Neural progenitor cell (in vitro differentiated cells): Measurements from ENCODE around the gene FBXW8. TPM values are rescaled to one million over a fixed set of nuclear protein-coding genes. Genes with fewer than 3 reads are reported as not detected.

ENCODE experiments used
- DNase-seq: peaks from one replicate; pipeline ENCODE4 v3.0.0-alpha.2; 2016; ENCODE audit warnings: low spot score
- H2AFZ ChIP-seq: fragments of 200-600 bp; sonication (generic); replicated peaks from 2 replicates; pipeline ENCODE4 v1.6.1; 2016; ENCODE audit warnings: antibody characterized with exemption
- H3F3A ChIP-seq: fragments of 200-600 bp; sonication (generic); 2 replicates; pipeline ENCODE4 v1.6.1; 2016; ENCODE audit warnings: antibody characterized with exemption, low read depth
- H3K27ac ChIP-seq: fragments of 200-600 bp; sonication (generic); 2 replicates; pipeline ENCODE4 v1.5.1; 2016; ENCODE audit warnings: mild to moderate bottlenecking
- H3K27me3 ChIP-seq: fragments of 200-600 bp; sonication (generic); 2 replicates; pipeline ENCODE4 v1.6.1; 2016; ENCODE audit warnings: mild to moderate bottlenecking, moderate library complexity
- H3K36me3 ChIP-seq: fragments of 200-600 bp; sonication (generic); 2 replicates; pipeline ENCODE4 v1.5.1; 2016
- H3K4me1 ChIP-seq: fragments of 200-600 bp; sonication (generic); 2 replicates; pipeline ENCODE4 v1.6.1; 2016; ENCODE audit warnings: mixed run types
- H3K4me2 ChIP-seq: fragments of 200-600 bp; sonication (generic); 2 replicates; pipeline ENCODE4 v1.6.1; 2016
- H3K4me3 ChIP-seq: fragments of 200-600 bp; sonication (generic); 2 replicates; pipeline ENCODE4 v1.5.1; 2016
- H3K79me2 ChIP-seq: fragments of 200-600 bp; sonication (generic); 2 replicates; pipeline ENCODE4 v1.6.1; 2016; ENCODE audit warnings: low read depth
- H3K9ac ChIP-seq: fragments of 200-600 bp; sonication (generic); 2 replicates; pipeline ENCODE4 v1.6.1; 2016
- H3K9me3 ChIP-seq: fragments of 200-600 bp; sonication (generic); 2 replicates; pipeline ENCODE4 v1.5.1; 2016; ENCODE audit warnings: low read depth
- H4K20me1 ChIP-seq: fragments of 200-600 bp; sonication (generic); 2 replicates; pipeline ENCODE4 v1.6.1; 2016; ENCODE audit warnings: low read depth
- H3K27ac Mint-ChIP-seq: 3 replicates; pipeline ENCODE4 v1.8.0; 2021; ENCODE audit warnings: mixed read lengths
- H3K27me3 Mint-ChIP-seq: 2 replicates; pipeline ENCODE4 v1.8.0; 2022; ENCODE audit warnings: low read depth, mild to moderate bottlenecking, inconsistent platforms, moderate library complexity, mixed read lengths; ENCODE audit not compliant: insufficient read depth
- H3K36me3 Mint-ChIP-seq: 3 replicates; pipeline ENCODE4 v1.8.0; 2021; ENCODE audit warnings: mixed read lengths
- H3K4me1 Mint-ChIP-seq: 3 replicates; pipeline ENCODE4 v1.8.0; 2021; ENCODE audit warnings: mixed read lengths
- H3K4me3 Mint-ChIP-seq: 3 replicates; pipeline ENCODE4 v1.8.0; 2021; ENCODE audit warnings: mild to moderate bottlenecking, moderate library complexity, mixed read lengths
- H3K9me3 Mint-ChIP-seq: 3 replicates; pipeline ENCODE4 v1.8.0; 2020; ENCODE audit warnings: mixed read lengths
- EZH2 ChIP-seq: fragments of 200-600 bp; sonication (generic); IDR thresholded peaks from 2 replicates; pipeline ENCODE4 v1.6.1; 2017; ENCODE audit warnings: antibody characterized with exemption, mild to moderate bottlenecking, moderate library complexity
- EZH2phosphoT487 ChIP-seq: fragments of 200-600 bp; sonication (generic); IDR thresholded peaks from 2 replicates; pipeline ENCODE4 v1.6.1; 2017; ENCODE audit warnings: antibody characterized with exemption
- total RNA-seq: library from RNA; depleted of rRNA; stranded (reverse); fragments of >200 nt; gene quantifications from 2 replicates; pipeline ENCODE4 v1.2.3, GENCODE V29; 2015; ENCODE audit warnings: low replicate concordance
- TF ChIP-seq, protein P1 (sequence below): fragments of 200-600 bp; sonication (generic); IDR thresholded peaks from 2 replicates; pipeline ENCODE4 v1.5.1; 2017; ENCODE audit warnings: antibody characterized with exemption, mild to moderate bottlenecking

Gene FBXW8
- total RNA-seq, 1 donor from 2014 or later = 20.7 TPM

DNA sequence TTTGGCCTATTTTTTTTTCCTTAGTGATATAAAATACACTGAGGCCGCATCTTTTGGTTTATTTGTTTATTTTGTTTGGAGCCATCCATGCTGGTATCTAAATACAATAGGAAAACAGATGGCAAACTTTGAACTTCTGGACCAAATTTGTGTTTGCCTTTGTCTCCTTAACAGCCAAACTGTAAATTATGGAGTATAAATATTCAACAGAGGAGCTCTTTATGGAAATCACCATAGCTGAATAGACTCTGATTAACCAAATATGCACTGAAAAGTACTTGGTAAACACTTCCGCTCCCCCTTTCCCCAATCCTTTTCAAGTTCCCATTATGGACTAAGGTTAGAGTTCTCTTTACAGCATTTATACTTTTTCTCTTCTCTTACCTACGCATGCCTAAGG is 107.9 kb downstream of the FBXW8 start:
- H3K27me3 Mint-ChIP-seq = no peaks in the 10 kb centered on the region

GRCh38 chr12:117019866-117020265 is 109.1 kb downstream of the FBXW8 start:
- Mint-ChIP-seq H3K4me1 (peaks cover 4% of the 10 kb centered on the region), H3K36me3 (peaks cover 29% of the 10 kb centered on the region), H3K4me3 (no peak overlapping the region), H3K27me3 (no peaks in the 10 kb centered on the region), H3K9me3 (peaks cover 10% of the 10 kb centered on the region), H3K27ac (no peak overlapping the region)
- Histone ChIP-seq H3K4me3 (no peak overlapping the region), H3K79me2 (peaks cover 4% of the 10 kb centered on the region), H3K9ac (no peak overlapping the region), H2AFZ (no peak overlapping the region), H4K20me1 (peaks cover 2% of the 10 kb centered on the region), H3K4me1 (peaks cover 8% of the 10 kb centered on the region), H3K27me3 (no peaks in the 10 kb centered on the region), H3K9me3 (no peaks in the 10 kb centered on the region), H3K27ac (no peak overlapping the region), H3K4me2 (no peak overlapping the region), H3F3A (peaks cover 4% of the 10 kb centered on the region), H3K36me3 (peaks cover 7% of the 10 kb centered on the region)
- TF ChIP-seq, protein P1, sequence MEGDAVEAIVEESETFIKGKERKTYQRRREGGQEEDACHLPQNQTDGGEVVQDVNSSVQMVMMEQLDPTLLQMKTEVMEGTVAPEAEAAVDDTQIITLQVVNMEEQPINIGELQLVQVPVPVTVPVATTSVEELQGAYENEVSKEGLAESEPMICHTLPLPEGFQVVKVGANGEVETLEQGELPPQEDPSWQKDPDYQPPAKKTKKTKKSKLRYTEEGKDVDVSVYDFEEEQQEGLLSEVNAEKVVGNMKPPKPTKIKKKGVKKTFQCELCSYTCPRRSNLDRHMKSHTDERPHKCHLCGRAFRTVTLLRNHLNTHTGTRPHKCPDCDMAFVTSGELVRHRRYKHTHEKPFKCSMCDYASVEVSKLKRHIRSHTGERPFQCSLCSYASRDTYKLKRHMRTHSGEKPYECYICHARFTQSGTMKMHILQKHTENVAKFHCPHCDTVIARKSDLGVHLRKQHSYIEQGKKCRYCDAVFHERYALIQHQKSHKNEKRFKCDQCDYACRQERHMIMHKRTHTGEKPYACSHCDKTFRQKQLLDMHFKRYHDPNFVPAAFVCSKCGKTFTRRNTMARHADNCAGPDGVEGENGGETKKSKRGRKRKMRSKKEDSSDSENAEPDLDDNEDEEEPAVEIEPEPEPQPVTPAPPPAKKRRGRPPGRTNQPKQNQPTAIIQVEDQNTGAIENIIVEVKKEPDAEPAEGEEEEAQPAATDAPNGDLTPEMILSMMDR = no peak
- TF ChIP-seq EZH2 (no peak), EZH2phosphoT487 (no peak)
- no peak for DNase-seq

More for the DNA sequence above, 107.9 kb downstream of the FBXW8 start:
- DNase-seq = no peak
- Histone ChIP-seq H3K79me2 (peaks cover 4% of the 10 kb centered on the region), H4K20me1 (no peaks in the 10 kb centered on the region), H3F3A (peaks cover 4% of the 10 kb centered on the region), H3K4me2 (no peak overlapping the region), H2AFZ (no peak overlapping the region), H3K4me1 (peaks cover 8% of the 10 kb centered on the region), H3K36me3 (peaks cover 7% of the 10 kb centered on the region), H3K27ac (no peak overlapping the region), H3K9ac (no peak overlapping the region), H3K9me3 (no peaks in the 10 kb centered on the region), H3K27me3 (no peaks in the 10 kb centered on the region), H3K4me3 (no peak overlapping the region)
- Mint-ChIP-seq H3K27ac (no peak overlapping the region), H3K9me3 (peaks cover 21% of the 10 kb centered on the region), H3K36me3 (peaks cover 37% of the 10 kb centered on the region), H3K4me3 (no peak overlapping the region), H3K4me1 (peaks cover 4% of the 10 kb centered on the region)
- TF ChIP-seq EZH2 = no peak
- TF ChIP-seq EZH2phosphoT487 = no peak
- TF ChIP-seq, protein P1 = no peak

DNA sequence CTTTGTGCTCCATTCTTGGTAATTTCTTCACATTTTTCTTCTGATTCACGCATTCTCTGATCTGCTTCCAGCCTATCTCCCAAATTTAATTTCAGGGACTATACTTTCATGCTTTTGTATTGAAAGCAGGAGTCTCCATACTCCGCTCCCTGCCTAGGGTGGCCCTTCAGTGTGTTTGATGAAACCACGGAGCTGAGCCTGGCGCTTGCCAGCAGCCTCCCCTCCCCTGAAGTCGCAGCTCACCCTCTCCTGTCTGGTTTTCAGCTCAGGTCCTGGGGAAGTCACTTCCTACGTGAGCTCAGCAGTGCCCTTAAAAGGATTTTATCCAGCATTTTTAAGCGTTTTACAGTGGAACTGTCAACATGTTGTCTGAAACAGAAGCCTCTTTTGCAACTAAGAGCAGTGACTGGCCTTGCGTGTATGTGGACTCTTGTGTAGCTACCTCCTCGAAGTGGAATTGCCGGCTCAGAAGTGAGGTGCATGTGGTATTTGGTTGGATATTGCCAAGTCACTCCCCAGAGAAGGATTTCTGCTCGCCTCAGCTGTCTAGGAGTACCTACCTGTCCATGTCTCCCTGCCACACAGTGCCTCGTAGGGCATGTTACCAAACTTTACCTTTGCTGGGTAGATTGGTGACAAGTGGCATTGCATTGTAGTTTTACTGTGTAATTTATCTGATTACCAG is 109.9 kb downstream of the FBXW8 start:
- no peak overlapping the region for H3K27ac Mint-ChIP-seq
- TF ChIP-seq, protein P1 = no peak
- no peak for TF ChIP-seq EZH2
- TF ChIP-seq EZH2phosphoT487 = no peak

More for the DNA sequence above, 109.9 kb downstream of the FBXW8 start:
- H3K36me3 Mint-ChIP-seq = peaks cover 21% of the 10 kb centered on the region
- H3K27me3 Mint-ChIP-seq = no peaks in the 10 kb centered on the region
- no peaks in the 10 kb centered on the region for H3K27me3 ChIP-seq
- peaks cover 9% of the 10 kb centered on the region for H3F3A ChIP-seq
- no peak overlapping the region for H3K4me3 ChIP-seq
- H3K4me1 Mint-ChIP-seq = peaks cover 6% of the 10 kb centered on the region
- H3K9me3 ChIP-seq = no peaks in the 10 kb centered on the region
- no peak overlapping the region for H3K4me3 Mint-ChIP-seq
- no peak for DNase-seq
- H3K36me3 ChIP-seq = peaks cover 5% of the 10 kb centered on the region
- peaks cover 8% of the 10 kb centered on the region for H3K4me1 ChIP-seq
- no peak overlapping the region for H3K27ac ChIP-seq
- H3K9me3 Mint-ChIP-seq = peaks cover 2% of the 10 kb centered on the region
- no peak overlapping the region for H3K9ac ChIP-seq
- H3K4me2 ChIP-seq = no peak overlapping the region
- H4K20me1 ChIP-seq = peaks cover 8% of the 10 kb centered on the region
- H2AFZ ChIP-seq = no peak overlapping the region
- peaks cover 3% of the 10 kb centered on the region for H3K79me2 ChIP-seq
